ENCODE results near the gene HMGXB4. TPM values are rescaled to one million over a fixed set of nuclear protein-coding genes. Genes with fewer than 3 reads are reported as not detected.

HMGXB4 gene
- total RNA-seq, 4 donors from 2014 or later, result 13.8 to 24.7 (median 19.9) TPM

- Histone ChIP-seq H3K9me3 (no peaks in the 10 kb centered on the region), H3K4me1 (peaks cover 0 to 8% of the 10 kb centered on the region in 2 donors), H3K4me3 (replicated peaks in 1 of 3) (peak overlapping the region in 2 of 3 donors; percentile 71 to 83), H3K27me3 (no peaks in the 10 kb centered on the region), H3K36me3 (no peaks in the 10 kb centered on the region), H3K27ac (peak overlapping the region in 2 of 3 donors; percentile 92 to 99)
- WGBS, 2 donors, result 3 to 7% methylated on average over 3 of the region's 3 CpGs
- intact Hi-C loops (cut with DNase I), result no loop called here
- DNase-seq, result no peak
- TF ChIP-seq CTCF (IDR thresholded peaks at IDR 0.05), result no peak
- TF ChIP-seq POLR2A (IDR thresholded peaks at IDR 0.05), result no peak
Observed at GRCh38 chr22:35257002-35257320, 332 bp upstream of the HMGXB4 start.

- Histone ChIP-seq H3K27me3 (no peaks in the 10 kb centered on the region), H3K36me3 (peaks cover 0 to 10% of the 10 kb centered on the region in 2 donors), H3K9me3 (no peaks in the 10 kb centered on the region), H3K4me1 (peaks cover 0 to 8% of the 10 kb centered on the region in 2 donors), H3K4me3 (replicated peaks in 1 of 3) (peak overlapping the region; percentile 71 to 83 (median 77)), H3K27ac (peak overlapping the region in 1 of 3 donors; percentile 99)
- TF ChIP-seq POLR2A (IDR thresholded peaks at IDR 0.05) (no peak), CTCF (IDR thresholded peaks at IDR 0.05) (no peak)
- no peak for DNase-seq
- intact Hi-C loops (cut with DNase I), result no loop called here
- 24 to 32% methylated on average over 23 of the region's 23 CpGs for WGBS, 2 donors
Observed at GRCh38 chr22:35258191-35258988, 1.1 kb downstream of the HMGXB4 start.

GRCh38 chr22:35264986-35265385 lies 7.7 kb downstream of the HMGXB4 start:
- TF ChIP-seq POLR2A (IDR thresholded peaks at IDR 0.05) (no peak), CTCF (IDR thresholded peaks at IDR 0.05) (no peak)
- Histone ChIP-seq H3K9me3 (no peaks in the 10 kb centered on the region), H3K4me1 (no peaks in the 10 kb centered on the region), H3K27ac (no peak overlapping the region), H3K27me3 (no peaks in the 10 kb centered on the region), H3K4me3 (replicated peaks in 1 of 3) (no peak overlapping the region), H3K36me3 (peaks cover 26 to 55% of the 10 kb centered on the region in 2 donors)
- 95 to 97% methylated on average over 7 of the region's 7 CpGs for WGBS, 2 donors
- intact Hi-C loops (cut with DNase I), result no loop called here
- DNase-seq, result no peak

- Histone ChIP-seq H3K36me3 (peaks cover 26 to 55% of the 10 kb centered on the region in 2 donors), H3K27ac (no peak overlapping the region), H3K4me3 (replicated peaks in 1 of 3) (no peak overlapping the region), H3K9me3 (no peaks in the 10 kb centered on the region), H3K27me3 (no peaks in the 10 kb centered on the region), H3K4me1 (no peaks in the 10 kb centered on the region)
- 90 to 93% methylated on average over 3 of the region's 3 CpGs for WGBS, 2 donors
- DNase-seq, result no peak
- no peak for TF ChIP-seq POLR2A (IDR thresholded peaks at IDR 0.05)
- no peak for TF ChIP-seq CTCF (IDR thresholded peaks at IDR 0.05)
- intact Hi-C loops (cut with DNase I), result no loop called here
Observed at GRCh38 chr22:35266277-35266676, 9.0 kb downstream of the HMGXB4 start.

GRCh38 chr22:35269630-35270029 lies 12.3 kb downstream of the HMGXB4 start:
- no peaks in the 10 kb centered on the region for H3K9me3 ChIP-seq
- H3K36me3 ChIP-seq, result peaks cover 14 to 37% of the 10 kb centered on the region in 2 donors
- no peak for DNase-seq
- no peak overlapping the region for H3K4me3 ChIP-seq (replicated peaks in 1 of 3)
- 95 to 97% methylated on average over 3 of the region's 3 CpGs for WGBS, 2 donors
- no peaks in the 10 kb centered on the region for H3K27me3 ChIP-seq
- no peak overlapping the region for H3K27ac ChIP-seq
- TF ChIP-seq CTCF (IDR thresholded peaks at IDR 0.05), result no peak
- no peak for TF ChIP-seq POLR2A (IDR thresholded peaks at IDR 0.05)
- H3K4me1 ChIP-seq, result no peaks in the 10 kb centered on the region
- intact Hi-C loops (cut with DNase I), result no loop called here

Measured in thyroid gland (tissue), 4 donors.